ENCODE data around the gene GH2. TPM values are rescaled to one million over a fixed set of nuclear protein-coding genes. Genes with fewer than 3 reads are reported as not detected.
"Not testable (repeated sequence)": the region's sequence is repeated elsewhere in the genome, so short reads cannot be mapped to it uniquely, and the experiment has no call there.

GH2 gene
- total and polyA plus RNA-seq, 2 experiments from 2014 or later: 0.59 to 2.3 TPM

- Histone ChIP-seq H3K79me2 (replicated peaks; ENCODE audit: insufficient read depth) (no peaks in the 10 kb centered on the region), H4K20me1 (replicated peaks; ENCODE audit: insufficient read depth) (no peaks in the 10 kb centered on the region), H3K4me3 (no peak overlapping the region), H2AFZ (no peak overlapping the region), H3K9me2 (ENCODE audit: insufficient read depth) (no peaks in the 10 kb centered on the region), H3K27me3 (ENCODE audit: insufficient read depth) (no peaks in the 10 kb centered on the region), H3K27ac (ENCODE audit: low read depth) (no peak overlapping the region), H3K36me3 (ENCODE audit: insufficient read depth) (no peaks in the 10 kb centered on the region), H3K4me2 (no peak overlapping the region), H3F3A (replicated peaks; ENCODE audit: low read depth) (no peaks in the 10 kb centered on the region), H3K4me1 (ENCODE audit: insufficient read depth) (0 out of 2 replicates have a peak, but pooled peaks cover under 1% of the 10 kb centered on the region)
- Mint-ChIP-seq H3K4me3 (no peak overlapping the region), H3K4me1 (peaks cover 1% of the 10 kb centered on the region), H3K27me3 (ENCODE audit: insufficient read depth, low read depth, poor library complexity) (peaks cover 7% of the 10 kb centered on the region), H3K9me3 (no peaks in the 10 kb centered on the region), H3K36me3 (ENCODE audit: low read depth) (no peaks in the 10 kb centered on the region), H3K27ac (no peak overlapping the region)
- no peak for DNase-seq (ENCODE audit: low spot score)
- no peak for ATAC-seq
- TF ChIP-seq ZNF331 (CRISPR knock-in tag; IDR thresholded peaks at IDR 0.05; ENCODE audit: low read depth): no peak
- no peak for TF ChIP-seq EZH2phosphoT487 (IDR thresholded peaks at IDR 0.05; ENCODE audit: unreplicated experiment)
- no peak for TF ChIP-seq CREB1 (CRISPR knock-in tag; IDR thresholded peaks at IDR 0.05; ENCODE audit: low read depth)
- no peak for TF ChIP-seq NANOG (IDR thresholded peaks at IDR 0.05; ENCODE audit: borderline replicate concordance)
These were observed 43.9 kb upstream of the GH2 start for GRCh38 chr17:63925615-63926014.

- not testable (repeated sequence) for H3K4me2 ChIP-seq; H3F3A ChIP-seq (replicated peaks; ENCODE audit: low read depth); H4K20me1 ChIP-seq (replicated peaks; ENCODE audit: insufficient read depth); DNase-seq (ENCODE audit: low spot score); H3K4me3 ChIP-seq; H3K9me3 Mint-ChIP-seq; H3K27ac ChIP-seq (ENCODE audit: low read depth); H3K36me3 ChIP-seq (ENCODE audit: insufficient read depth); H3K27me3 ChIP-seq (ENCODE audit: insufficient read depth); H3K27ac Mint-ChIP-seq; H3K4me1 ChIP-seq (ENCODE audit: insufficient read depth); H3K4me3 Mint-ChIP-seq; ATAC-seq; H3K36me3 Mint-ChIP-seq (ENCODE audit: low read depth); H3K79me2 ChIP-seq (replicated peaks; ENCODE audit: insufficient read depth); H3K9me2 ChIP-seq (ENCODE audit: insufficient read depth); H2AFZ ChIP-seq
- H3K27me3 Mint-ChIP-seq (ENCODE audit: insufficient read depth, low read depth, poor library complexity): peaks cover 18% of the 10 kb centered on the region
- peaks cover 19% of the 10 kb centered on the region for H3K4me1 Mint-ChIP-seq
These were observed 40.7 kb upstream of the GH2 start for GRCh38 chr17:63922402-63922801.

GRCh38 chr17:63920779-63921178 lies 39.0 kb upstream of the GH2 start:
- H2AFZ ChIP-seq; DNase-seq (ENCODE audit: low spot score); H3K4me1 ChIP-seq (ENCODE audit: insufficient read depth); H3K4me2 ChIP-seq; H4K20me1 ChIP-seq (replicated peaks; ENCODE audit: insufficient read depth); H3F3A ChIP-seq (replicated peaks; ENCODE audit: low read depth); H3K27me3 ChIP-seq (ENCODE audit: insufficient read depth); H3K4me3 Mint-ChIP-seq; H3K36me3 ChIP-seq (ENCODE audit: insufficient read depth); H3K79me2 ChIP-seq (replicated peaks; ENCODE audit: insufficient read depth); H3K27ac ChIP-seq (ENCODE audit: low read depth); H3K27ac Mint-ChIP-seq; ATAC-seq; H3K4me3 ChIP-seq; H3K9me2 ChIP-seq (ENCODE audit: insufficient read depth); H3K9me3 Mint-ChIP-seq; H3K36me3 Mint-ChIP-seq (ENCODE audit: low read depth): not testable (repeated sequence)
- Mint-ChIP-seq H3K27me3 (ENCODE audit: insufficient read depth, low read depth, poor library complexity) (peaks cover 25% of the 10 kb centered on the region), H3K4me1 (peaks cover 22% of the 10 kb centered on the region)

GRCh38 chr17:63920050-63920449 lies 38.3 kb upstream of the GH2 start:
- Mint-ChIP-seq H3K4me1 (peaks cover 22% of the 10 kb centered on the region), H3K27me3 (ENCODE audit: insufficient read depth, low read depth, poor library complexity) (peaks cover 25% of the 10 kb centered on the region)
- not testable (repeated sequence) for DNase-seq (ENCODE audit: low spot score); H3K36me3 Mint-ChIP-seq (ENCODE audit: low read depth); H3K4me3 Mint-ChIP-seq; H3F3A ChIP-seq (replicated peaks; ENCODE audit: low read depth); H3K4me3 ChIP-seq; ATAC-seq; H3K9me2 ChIP-seq (ENCODE audit: insufficient read depth); H3K27ac Mint-ChIP-seq; H3K4me2 ChIP-seq; H3K27me3 ChIP-seq (ENCODE audit: insufficient read depth); H3K4me1 ChIP-seq (ENCODE audit: insufficient read depth); H3K36me3 ChIP-seq (ENCODE audit: insufficient read depth); H2AFZ ChIP-seq; H4K20me1 ChIP-seq (replicated peaks; ENCODE audit: insufficient read depth); H3K27ac ChIP-seq (ENCODE audit: low read depth); H3K9me3 Mint-ChIP-seq; H3K79me2 ChIP-seq (replicated peaks; ENCODE audit: insufficient read depth)

Measured in GM23338 (cell line).